ENCODE measurements around the gene ASZ1. TPM values are rescaled to one million over a fixed set of nuclear protein-coding genes. Genes with fewer than 3 reads are reported as not detected.

Gene ASZ1
- total RNA-seq, 1 experiment from 2014 or later: not detected

DNA sequence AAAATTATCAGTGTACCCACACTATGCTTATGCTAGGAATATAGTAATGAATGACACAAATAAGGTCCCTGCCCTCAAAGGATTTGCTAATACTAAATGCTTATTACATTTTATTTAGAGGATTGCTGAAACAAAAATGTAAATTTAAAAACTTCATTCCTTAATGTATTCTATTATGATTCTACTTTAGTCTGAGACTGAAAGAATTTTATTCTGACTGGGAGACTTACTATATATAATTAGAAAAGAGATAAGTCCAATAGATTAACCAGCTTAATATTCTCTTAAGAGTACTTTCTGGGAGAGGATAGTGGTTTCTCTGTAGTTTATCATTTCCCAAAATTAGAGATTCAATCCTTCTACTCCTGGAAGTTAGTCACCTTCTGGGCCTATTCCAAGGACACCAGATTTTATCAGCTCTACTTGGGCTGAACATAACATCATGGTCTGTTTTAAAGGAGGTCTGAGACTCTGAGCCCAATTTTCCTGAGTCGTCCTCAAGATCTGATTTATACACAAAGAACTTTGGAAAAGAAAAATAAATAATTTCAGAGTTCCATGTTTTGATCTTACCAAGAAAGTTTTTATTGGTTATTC lies 41.1 kb downstream of the ASZ1 start:
- Histone ChIP-seq H4K20me1 (ENCODE audit: insufficient read depth) (no peaks in the 10 kb centered on the region), H3K4me1 (ENCODE audit: control insufficient read depth in 1 of 2, insufficient read depth in 2 of 2, low read length in 2 of 2) (peaks cover 4 to 12% of the 10 kb centered on the region in 2 experiments; a peak in 3 of 4 replicates), H3K27ac (ENCODE audit: low read depth, low read length) (no peak overlapping the region), H3K9me2 (ENCODE audit: insufficient read depth) (no peaks in the 10 kb centered on the region), H3K79me2 (ENCODE audit: insufficient read depth, low read length) (no peaks in the 10 kb centered on the region), H3K36me3 (ENCODE audit: control insufficient read depth in 1 of 2, insufficient read depth in 2 of 2, low read length in 2 of 2) (no peaks in the 10 kb centered on the region), H3K9ac (ENCODE audit: low read length) (no peak overlapping the region), H2AFZ (ENCODE audit: low read depth, low read length, poor library complexity, severe bottlenecking) (peak overlapping the region; percentile 96), H3K27me3 (ENCODE audit: insufficient read depth, low read length) (no peaks in the 10 kb centered on the region), H3K9me3 (ENCODE audit: control insufficient read depth in 1 of 2, insufficient read depth in 1 of 2, low read depth in 1 of 2, low read length in 2 of 2) (0 out of 4 replicates have a peak, but pooled peaks cover 0 to 3% of the 10 kb centered on the region in 2 experiments), H3K4me2 (ENCODE audit: low read length) (peak overlapping the region; percentile 66; the same call in 1 of the 2 replicates), H3K4me3 (replicated peaks in 1 of 2; ENCODE audit: low read depth in 1 of 2, low read length in 2 of 2) (0 out of 4 replicates have a peak overlapping the region, but pooled peaks of 1 of the 2 experiments have one; percentile 29)
- ChIA-PET RAD21 (ENCODE audit: low non-redundant PET in 1 of 2, low total read pairs in 2 of 2, uncharacterized antibody in 2 of 2, unreplicated experiment in 2 of 2) (no interaction called here), CTCF (no interaction called here), POLR2A (no interaction called here)
- TF ChIP-seq, protein P1, sequence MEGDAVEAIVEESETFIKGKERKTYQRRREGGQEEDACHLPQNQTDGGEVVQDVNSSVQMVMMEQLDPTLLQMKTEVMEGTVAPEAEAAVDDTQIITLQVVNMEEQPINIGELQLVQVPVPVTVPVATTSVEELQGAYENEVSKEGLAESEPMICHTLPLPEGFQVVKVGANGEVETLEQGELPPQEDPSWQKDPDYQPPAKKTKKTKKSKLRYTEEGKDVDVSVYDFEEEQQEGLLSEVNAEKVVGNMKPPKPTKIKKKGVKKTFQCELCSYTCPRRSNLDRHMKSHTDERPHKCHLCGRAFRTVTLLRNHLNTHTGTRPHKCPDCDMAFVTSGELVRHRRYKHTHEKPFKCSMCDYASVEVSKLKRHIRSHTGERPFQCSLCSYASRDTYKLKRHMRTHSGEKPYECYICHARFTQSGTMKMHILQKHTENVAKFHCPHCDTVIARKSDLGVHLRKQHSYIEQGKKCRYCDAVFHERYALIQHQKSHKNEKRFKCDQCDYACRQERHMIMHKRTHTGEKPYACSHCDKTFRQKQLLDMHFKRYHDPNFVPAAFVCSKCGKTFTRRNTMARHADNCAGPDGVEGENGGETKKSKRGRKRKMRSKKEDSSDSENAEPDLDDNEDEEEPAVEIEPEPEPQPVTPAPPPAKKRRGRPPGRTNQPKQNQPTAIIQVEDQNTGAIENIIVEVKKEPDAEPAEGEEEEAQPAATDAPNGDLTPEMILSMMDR (IDR thresholded peaks at IDR 0.05 in 2 of 3, conservative IDR thresholded peaks at IDR 0.05 in 1 of 3; ENCODE audit: borderline replicate concordance in 1 of 3, insufficient read depth in 1 of 3, low read depth in 2 of 3, low read length in 2 of 3): no peak
- TF ChIP-seq ZNF274 (IDR thresholded peaks at IDR 0.05; ENCODE audit: low read depth, low read length) (no peak), POLR2A (IDR thresholded peaks at IDR 0.05; ENCODE audit: borderline replicate concordance, extremely low read depth, insufficient read depth, insufficient read length) (no peak), JUND (IDR thresholded peaks at IDR 0.05) (no peak), POLR2AphosphoS5 (IDR thresholded peaks at IDR 0.05; ENCODE audit: low read depth, low read length) (no peak), SP1 (IDR thresholded peaks at IDR 0.05; ENCODE audit: low read depth) (no peak), ELF1 (IDR thresholded peaks at IDR 0.05; ENCODE audit: borderline replicate concordance, low read depth) (no peak), TCF7L2 (IDR thresholded peaks at IDR 0.05; ENCODE audit: borderline replicate concordance, extremely low read depth, insufficient read depth, insufficient read length) (no peak), ZFX (IDR thresholded peaks at IDR 0.05) (no peak)
- DNase-seq (ENCODE audit: low read depth, low spot score) (no peak), ATAC-seq (no peak)
- no TSS peak for BruUV-seq (replicated peaks)
- intact Hi-C loops (cut with micrococcal nuclease): loop anchor here (5.0 kb wide), 1 partner anchor 74 kb away; no protein-coding TSS in a partner anchor

Data from HCT116 (cell line).